ENCODE results near the gene SPATA7. TPM values are rescaled to one million over a fixed set of nuclear protein-coding genes. Genes with fewer than 3 reads are reported as not detected.

The SPATA7 gene
- total and polyA plus RNA-seq, 2 of the 4 experiments (the other 2 are of a cell fraction) = 6.6 to 10.0 TPM

GRCh38 chr14:88363644-88364043 lies 21.8 kb upstream of the SPATA7 start:
- Histone ChIP-seq H3K14ac (replicated peaks; ENCODE audit: low read depth, low read length) (no peak overlapping the region), H3K4ac (ENCODE audit: low read depth, low read length) (no peak overlapping the region), H4K91ac (ENCODE audit: insufficient read depth, low read depth, low read length) (no peak overlapping the region), H2BK5ac (ENCODE audit: low read depth, low read length, poor library complexity, severe bottlenecking) (no peak overlapping the region), H3K4me3 (ENCODE audit: insufficient read depth, low read depth, low read length) (no peak overlapping the region), H2AK9ac (replicated peaks; ENCODE audit: low read depth, low read length, poor library complexity) (no peak overlapping the region), H3K56ac (ENCODE audit: extremely low read depth, insufficient read depth, low read length) (no peak overlapping the region), H3K27me3 (ENCODE audit: control insufficient read depth, insufficient read depth, low read length) (no peaks in the 10 kb centered on the region), H4K8ac (ENCODE audit: low read depth in 2 of 2, low read length in 2 of 2) (no peak overlapping the region), H3K4me2 (ENCODE audit: low read depth, low read length) (no peak overlapping the region), H4K20me1 (ENCODE audit: insufficient read depth, low read length) (no peaks in the 10 kb centered on the region), H2BK15ac (ENCODE audit: low read depth, low read length) (no peak overlapping the region), H3K9me1 (ENCODE audit: insufficient read depth, low read length) (no peaks in the 10 kb centered on the region), H3K9ac (ENCODE audit: low read depth, low read length) (no peak overlapping the region), H3K9me3 (ENCODE audit: control insufficient read depth, insufficient read depth, low read length) (no peaks in the 10 kb centered on the region), H3K27ac (ENCODE audit: insufficient read depth, low read length) (no peak overlapping the region), H2BK120ac (ENCODE audit: low read depth, low read length) (no peak overlapping the region), H2AK5ac (ENCODE audit: low read depth, low read length) (no peak overlapping the region), H3K4me1 (ENCODE audit: control insufficient read depth, insufficient read depth, low read length) (no peaks in the 10 kb centered on the region), H4K5ac (ENCODE audit: low read depth, low read length) (no peak overlapping the region), H3K36me3 (ENCODE audit: control insufficient read depth, insufficient read depth, low read length) (no peaks in the 10 kb centered on the region), H2AFZ (replicated peaks; ENCODE audit: low read length, poor library complexity) (no peak overlapping the region), H3K18ac (ENCODE audit: low read depth, low read length) (no peak overlapping the region), H2BK20ac (ENCODE audit: low read depth, low read length) (no peak overlapping the region), H3K79me1 (ENCODE audit: low read depth in 1 of 2, low read length in 2 of 2) (no peaks in the 10 kb centered on the region), H3K23ac (ENCODE audit: low read depth, low read length) (no peak overlapping the region)
- no peak for DNase-seq
- intact Hi-C loops (cut with micrococcal nuclease) = no loop called here
- ChIA-PET POLR2A (ENCODE audit: unreplicated experiment) (no interaction called here), CTCF (no interaction called here)
- no TSS peak for BruUV-seq (replicated peaks)
- ATAC-seq (ENCODE audit: low read depth) = no peak
- dilution Hi-C loops (cut with HindIII; ENCODE audit: low sequenced_read_pairs, unreplicated experiment) = no loop called here
- in situ Hi-C loops (cut with MboI; ENCODE audit: low sequenced_read_pairs) = no loop called here
- WGBS, 2 experiments (ENCODE audit: extremely low coverage in 2 of 2, insufficient read length in 1 of 2) = 57% methylated on average over 1 of the region's 4 CpGs; no CpG with 5 or more reads in 1 of the 2 experiments
- TF ChIP-seq RCOR1 (IDR thresholded peaks at IDR 0.05; ENCODE audit: insufficient replicate concordance, low read length) = no peak
- no peak for TF ChIP-seq SMC3 (IDR thresholded peaks at IDR 0.05; ENCODE audit: low read depth, low read length)
- no peak for TF ChIP-seq CTCF (conservative IDR thresholded peaks at IDR 0.05; ENCODE audit: low read depth, low read length)
- TF ChIP-seq CHD1 (IDR thresholded peaks at IDR 0.05; ENCODE audit: low read depth, low read length) = no peak
- TF ChIP-seq CEBPB (IDR thresholded peaks at IDR 0.05; ENCODE audit: low read depth, low read length) = no peak
- TF ChIP-seq, protein P1, sequence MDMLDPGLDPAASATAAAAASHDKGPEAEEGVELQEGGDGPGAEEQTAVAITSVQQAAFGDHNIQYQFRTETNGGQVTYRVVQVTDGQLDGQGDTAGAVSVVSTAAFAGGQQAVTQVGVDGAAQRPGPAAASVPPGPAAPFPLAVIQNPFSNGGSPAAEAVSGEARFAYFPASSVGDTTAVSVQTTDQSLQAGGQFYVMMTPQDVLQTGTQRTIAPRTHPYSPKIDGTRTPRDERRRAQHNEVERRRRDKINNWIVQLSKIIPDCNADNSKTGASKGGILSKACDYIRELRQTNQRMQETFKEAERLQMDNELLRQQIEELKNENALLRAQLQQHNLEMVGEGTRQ (IDR thresholded peaks at IDR 0.05; ENCODE audit: low read depth, low read length) = no peak
- no peak for TF ChIP-seq MXI1 (IDR thresholded peaks at IDR 0.05; ENCODE audit: borderline replicate concordance, low read depth, low read length)
- TF ChIP-seq FOS (IDR thresholded peaks at IDR 0.05; ENCODE audit: low read depth, low read length) = no peak
- no peak for TF ChIP-seq MAFK (IDR thresholded peaks at IDR 0.05; ENCODE audit: low read depth, low read length)
- no peak for TF ChIP-seq POLR2A (IDR thresholded peaks at IDR 0.05; ENCODE audit: low read depth, low read length)
- no peak for TF ChIP-seq BHLHE40 (IDR thresholded peaks at IDR 0.05; ENCODE audit: low read depth, low read length)
- TF ChIP-seq NFE2L2 (IDR thresholded peaks at IDR 0.05; ENCODE audit: low read depth, low read length) = no peak
- TF ChIP-seq RAD21 (IDR thresholded peaks at IDR 0.05; ENCODE audit: low read length) = no peak
- TF ChIP-seq, protein P2, sequence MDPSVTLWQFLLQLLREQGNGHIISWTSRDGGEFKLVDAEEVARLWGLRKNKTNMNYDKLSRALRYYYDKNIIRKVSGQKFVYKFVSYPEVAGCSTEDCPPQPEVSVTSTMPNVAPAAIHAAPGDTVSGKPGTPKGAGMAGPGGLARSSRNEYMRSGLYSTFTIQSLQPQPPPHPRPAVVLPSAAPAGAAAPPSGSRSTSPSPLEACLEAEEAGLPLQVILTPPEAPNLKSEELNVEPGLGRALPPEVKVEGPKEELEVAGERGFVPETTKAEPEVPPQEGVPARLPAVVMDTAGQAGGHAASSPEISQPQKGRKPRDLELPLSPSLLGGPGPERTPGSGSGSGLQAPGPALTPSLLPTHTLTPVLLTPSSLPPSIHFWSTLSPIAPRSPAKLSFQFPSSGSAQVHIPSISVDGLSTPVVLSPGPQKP (IDR thresholded peaks at IDR 0.05; ENCODE audit: borderline replicate concordance, low read depth, low read length) = no peak
- TF ChIP-seq MAZ (IDR thresholded peaks at IDR 0.05; ENCODE audit: borderline replicate concordance, low read depth, low read length) = no peak
- TF ChIP-seq RFX5 (IDR thresholded peaks at IDR 0.05; ENCODE audit: low read depth, low read length) = no peak
